GM12878 (cell line): Measurements from ENCODE around the gene GGNBP2. TPM values are rescaled to one million over a fixed set of nuclear protein-coding genes. Genes with fewer than 3 reads are reported as not detected.

ENCODE experiments used
- ATAC-seq: fragments of 200-7000 bp; cut with Tn5 transposase; 3 replicates; pipeline ENCODE4 v1.9.1; 2020; ENCODE audit warnings: mild to moderate bottlenecking, moderate library complexity
- BruUV-seq: library from RNA; stranded (reverse); fragments of 400-500 nt; replicated peaks from 2 replicates; lab custom pipeline; 2021; lab: Mats Ljungman, UMichigan
- CTCF ChIA-PET: fragments of 300-600 bp; sonication (Branson Sonifier 250); formaldehyde crosslinking; extraction: SDS; loops from one replicate; lab custom pipeline; 2021; ENCODE audit warnings: inconsistent platforms; lab: Yijun Ruan, JAX
- POLR2A ChIA-PET: fragments of 350-600 bp; formaldehyde crosslinking; extraction: SDS; loops from one replicate; lab custom pipeline; 2021; ENCODE audit warnings: inconsistent platforms; lab: Charles Lee
- RAD21 ChIA-PET: fragments of 300-600 bp; sonication (Branson Sonifier 250); formaldehyde crosslinking; loops from one replicate; lab custom pipeline; 2023; ENCODE audit warnings: antibody characterized with exemption; ENCODE audit not compliant: unreplicated experiment; lab: Charles Lee
- SMC1A ChIA-PET: fragments of 300-600 bp; sonication (Branson Sonifier 250); formaldehyde crosslinking; loops from one replicate; lab custom pipeline; 2023; ENCODE audit not compliant: unreplicated experiment, uncharacterized antibody; lab: Charles Lee
- DNase-seq: peaks from one replicate; pipeline ENCODE4 v3.0.0-alpha.2; 2011; ENCODE audit warnings: low read depth, low spot score
- FAIRE-seq: peaks from 3 replicates; lab custom pipeline; 2011; peaks lifted over from hg19 to GRCh38; lab: Jason Lieb, UNC
- H2AFZ ChIP-seq: 2 replicates; pipeline ENCODE4 v1.6.0; 2011; ENCODE audit warnings: low read depth, low read length, control low read depth; ENCODE audit not compliant: control insufficient read depth
- H3K27ac ChIP-seq: 2 replicates; pipeline ENCODE4 v1.5.1; 2011; ENCODE audit warnings: control low read depth; ENCODE audit not compliant: control insufficient read depth, insufficient read depth
- H3K27me3 ChIP-seq, 2 experiments: replicated peaks in 1 of 2; 2 replicates each; pipeline versions ENCODE4 v1.6.0 to v1.6.1; 2011; ENCODE audit warnings: low read length in 1 of 2; ENCODE audit not compliant: control insufficient read depth in 2 of 2, insufficient read depth in 2 of 2
- H3K36me3 ChIP-seq, 2 experiments: 2 replicates each; pipeline ENCODE4 v1.5.1; 2011; ENCODE audit warnings: low read length in 1 of 2; ENCODE audit not compliant: control insufficient read depth in 2 of 2, insufficient read depth in 2 of 2
- H3K4me1 ChIP-seq: 2 replicates; pipeline ENCODE4 v1.6.1; 2011; ENCODE audit warnings: mild to moderate bottlenecking, low read length, moderate library complexity, mixed read lengths; ENCODE audit not compliant: control insufficient read depth, insufficient read depth
- H3K4me2 ChIP-seq: 2 replicates; pipeline ENCODE4 v1.6.0; 2011; ENCODE audit warnings: control low read depth; ENCODE audit not compliant: control insufficient read depth, insufficient read depth
- H3K4me3 ChIP-seq: fragments of 200-600 bp; sonication (generic); 2 replicates; pipeline ENCODE4 v1.5.1; 2016
- H3K79me2 ChIP-seq: 2 replicates; pipeline ENCODE4 v1.6.0; 2011; ENCODE audit warnings: low read length; ENCODE audit not compliant: control insufficient read depth, insufficient read depth
- H3K9ac ChIP-seq: 2 replicates; pipeline ENCODE4 v1.8.0; 2011; ENCODE audit warnings: low read length, control low read depth, mixed read lengths; ENCODE audit not compliant: control insufficient read depth, insufficient read depth
- H3K9me3 ChIP-seq: replicated peaks from 3 replicates; pipeline ENCODE4 v1.5.1; 2011; ENCODE audit warnings: mild to moderate bottlenecking, low read length; ENCODE audit not compliant: control insufficient read depth, insufficient read depth
- H4K20me1 ChIP-seq: 2 replicates; pipeline ENCODE4 v1.6.0; 2011; ENCODE audit not compliant: control insufficient read depth, insufficient read depth
- ASH2L ChIP-seq: fragments of 300-600, 200-600 bp; sonication (generic); IDR thresholded peaks from 2 replicates; pipeline ENCODE4 v1.6.1; 2017; ENCODE audit warnings: low read depth, mild to moderate bottlenecking, borderline replicate concordance
- ATF3 ChIP-seq: IDR thresholded peaks from 2 replicates; pipeline ENCODE4 v1.6.1; 2011; ENCODE audit warnings: low read depth, mild to moderate bottlenecking, low read length, moderate library complexity, borderline replicate concordance; ENCODE audit errors: extremely low read depth
- BHLHE40 ChIP-seq, 2 experiments: fragments of 450-650 bp in 1 of 2; IDR thresholded peaks; 2 replicates each; pipeline ENCODE4 v1.6.1; 2011 to 2017; ENCODE audit warnings: low read depth in 2 of 2, borderline replicate concordance in 1 of 2, improper control_type of control experiment in 1 of 2, low read length in 1 of 2, mild to moderate bottlenecking in 1 of 2
- ETV6 ChIP-seq, 2 experiments: fragments of 450-650 bp in 1 of 2; IDR thresholded peaks in 1 of 2; conservative IDR thresholded peaks in 1 of 2; 2 replicates each; pipeline ENCODE4 v1.6.1; 2014; ENCODE audit warnings: antibody characterized with exemption in 1 of 2, borderline replicate concordance in 1 of 2, low read depth in 1 of 2, mild to moderate bottlenecking in 1 of 2, moderate library complexity in 1 of 2
- FOXM1 ChIP-seq: IDR thresholded peaks from 2 replicates; pipeline ENCODE4 v1.6.1; 2012; ENCODE audit warnings: low read depth, mild to moderate bottlenecking, inconsistent platforms, low read length, moderate library complexity
- IKZF2 ChIP-seq, 2 experiments: fragments of 450-650 bp; IDR thresholded peaks; 2 replicates each; pipeline ENCODE4 v1.6.1; 2017; ENCODE audit warnings: mild to moderate bottlenecking in 2 of 2, moderate library complexity in 2 of 2
- LARP7 ChIP-seq: fragments of 450-650 bp; IDR thresholded peaks from 2 replicates; pipeline ENCODE4 v1.6.1; 2017; ENCODE audit warnings: mild to moderate bottlenecking
- MYC ChIP-seq: IDR thresholded peaks from 2 replicates; pipeline ENCODE4 v1.6.1; 2011; ENCODE audit warnings: mild to moderate bottlenecking, low read length, moderate library complexity, inconsistent platforms; ENCODE audit not compliant: insufficient read depth, insufficient replicate concordance, insufficient read length, severe bottlenecking
- POLR2AphosphoS2 ChIP-seq: IDR thresholded peaks from 2 replicates; pipeline ENCODE4 v1.6.1; 2011; ENCODE audit warnings: low read depth, mild to moderate bottlenecking, low read length, improper control_type of control experiment, moderate library complexity
- SIN3A ChIP-seq: IDR thresholded peaks from 2 replicates; pipeline ENCODE4 v1.6.1; 2012; ENCODE audit warnings: low read depth, low read length, improper control_type of control experiment
- SUZ12 ChIP-seq: fragments of 200-600 bp; sonication (generic); IDR thresholded peaks from one replicate; pipeline ENCODE4 v1.6.1; 2018; ENCODE audit warnings: antibody characterized with exemption, mild to moderate bottlenecking; ENCODE audit not compliant: unreplicated experiment
- TARDBP ChIP-seq: IDR thresholded peaks from 2 replicates; pipeline ENCODE4 v1.6.1; 2016; ENCODE audit warnings: borderline replicate concordance
- ZBTB40 ChIP-seq: fragments of 450-650 bp; IDR thresholded peaks from 2 replicates; pipeline ENCODE4 v1.6.1; 2016; ENCODE audit warnings: mild to moderate bottlenecking, moderate library complexity, borderline replicate concordance
- WGBS: methylation state at CpG from one replicate; pipeline ENCODE4 v1.1.6; 2016; ENCODE audit warnings: low lambda C conversion rate; ENCODE audit not compliant: insufficient replicate concordance, insufficient coverage; ENCODE audit errors: missing lambda C conversion rate; 5-methylcytosine and 5-hydroxymethylcytosine counted together
- in situ Hi-C: fragments of 300-500 bp; cut with MboI; formaldehyde crosslinking; loops from 9 replicates; pipeline ENCODE4 v1.14.3; 2018; ENCODE audit warnings: mixed read lengths
- intact Hi-C: fragments of 100-400 bp; cut with micrococcal nuclease; formaldehyde crosslinking; loops from one replicate; pipeline ENCODE4 v1.14.2; 2022; ENCODE audit not compliant: unreplicated experiment
- polyA plus RNA-seq, 11 experiments: library from polyadenylated mRNA; depleted of rRNA in 4 of 11; unstranded in 6 of 11; stranded (reverse) in 5 of 11; fragments of >200 nt; fragmentation: Nextera tagmentation in 4 of 11; fragmentation: Illumina TruSeq in 1 of 11; extraction: Ambion mirVana in 4 of 11; extraction: Trizol in 1 of 11; gene quantifications; 1 replicate in 1 of 11; 2 replicates in 10 of 11; pipeline versions ENCODE4 v1.2.1 to v1.2.3, GENCODE V29; 2011 to 2016; ENCODE audit warnings: inconsistent platforms in 2 of 11, missing spikeins in 2 of 11, low read depth in 1 of 11
- total RNA-seq, 4 experiments: library from RNA; depleted of rRNA in 3 of 4; stranded (reverse); fragments of >200 nt in 3 of 4; fragmentation: Illumina TruSeq in 1 of 4; extraction: Trizol in 1 of 4; gene quantifications; 2 replicates each; pipeline versions ENCODE4 v1.2.1 to v1.2.3, GENCODE V29; 2013 to 2021

The GGNBP2 gene
- total and polyA plus RNA-seq, 10 of the 15 experiments (the other 5 are each of a cell fraction or from before 2014, with no cell fraction given), result 36.3 to 82.0 (median 50.0) TPM

GRCh38 chr17:36597226-36597625 is 52.5 kb downstream of the GGNBP2 start (continued):
- TF ChIP-seq POLR2AphosphoS2 (no peak), LARP7 (no peak), ASH2L (no peak), ZBTB40 (no peak)

GRCh38 chr17:36597866-36598777 is 53.4 kb downstream of the GGNBP2 start:
- BruUV-seq, result no TSS peak
- POLR2A ChIA-PET, result interaction anchor here (0.6 kb wide), 1 partner anchor 119 kb away, joined by 3 read pairs; no protein-coding TSS in a partner anchor
- Histone ChIP-seq H2AFZ (no peak overlapping the region), H3K4me3 (no peak overlapping the region), H3K27ac (no peak overlapping the region), H3K4me1 (peaks cover 13% of the 10 kb centered on the region), H3K4me2 (no peak overlapping the region), H3K36me3 (no peaks in the 10 kb centered on the region), H4K20me1 (no peaks in the 10 kb centered on the region), H3K27me3 (no peaks in the 10 kb centered on the region), H3K9me3 (no peaks in the 10 kb centered on the region), H3K79me2 (peaks cover 17% of the 10 kb centered on the region), H3K9ac (no peak overlapping the region)
- no peak for FAIRE-seq
- in situ Hi-C loops, result no loop called here
- 76% methylated on average over 11 of the region's 11 CpGs for WGBS
- no peak for TF ChIP-seq ETV6 (conservative IDR thresholded peaks at IDR 0.05 in 1 of 2, IDR thresholded peaks at IDR 0.05 in 1 of 2; ENCODE audit: borderline replicate concordance in 1 of 2, low read depth in 1 of 2)
- no peak for TF ChIP-seq SIN3A
- TF ChIP-seq MYC, result no peak
- TF ChIP-seq IKZF2 (IDR thresholded peaks at IDR 0.05), result no peak
- no peak for TF ChIP-seq FOXM1
- TF ChIP-seq LARP7, result no peak
- no peak for TF ChIP-seq ATF3
- TF ChIP-seq BHLHE40 (IDR thresholded peaks at IDR 0.05; ENCODE audit: borderline replicate concordance in 1 of 2, low read depth in 2 of 2, low read length in 1 of 2), result no peak
- no peak for TF ChIP-seq SUZ12
- TF ChIP-seq TARDBP, result no peak
- DNase-seq, result no peak
- SMC1A ChIA-PET, result no interaction called here
- intact Hi-C loops, result no loop called here
- no peak for ATAC-seq
- RAD21 ChIA-PET, result no interaction called here
- CTCF ChIA-PET, result interaction anchor here (1.0 to 1.1 kb wide), 2 partner anchors 61 to 78 kb away, joined by 3 to 4 read pairs; no protein-coding TSS in a partner anchor
